HepG2 (cell line): ENCODE results near the gene MKS1. TPM values are rescaled to one million over a fixed set of nuclear protein-coding genes. Genes with fewer than 3 reads are reported as not detected.

Experiments
- BCL6 ChIP-seq: IDR thresholded peaks from 2 replicates; pipeline ENCODE4 v1.6.1; 2016; ENCODE audit warnings: missing genetic modification reagents, missing compliant biosample characterization
- EP300 ChIP-seq, 3 experiments: sonication (generic) in 1 of 3; formaldehyde crosslinking in 1 of 3; IDR thresholded peaks; 2 replicates each; pipeline versions ENCODE4 v1.5.1 to v1.6.1; 2011 to 2020; ENCODE audit warnings: low read depth in 2 of 3, low read length in 2 of 3, borderline replicate concordance in 1 of 3, improper control_type of control experiment in 1 of 3, mild to moderate bottlenecking in 1 of 3, missing genetic modification reagents in 1 of 3, moderate library complexity in 1 of 3
- FOXJ3 ChIP-seq: sonication (generic); formaldehyde crosslinking; IDR thresholded peaks from 2 replicates; pipeline ENCODE4 v1.4.0; 2020; ENCODE audit warnings: missing genetic modification reagents, mild to moderate bottlenecking, borderline replicate concordance
- KDM2A ChIP-seq: sonication (generic); formaldehyde crosslinking; IDR thresholded peaks from 2 replicates; pipeline ENCODE4 v1.4.0; 2020; ENCODE audit warnings: low read depth, missing genetic modification reagents, borderline replicate concordance
- KDM4B ChIP-seq: sonication (generic); formaldehyde crosslinking; IDR thresholded peaks from 2 replicates; pipeline ENCODE4 v1.4.0; 2020; ENCODE audit warnings: missing genetic modification reagents
- MAFF ChIP-seq: IDR thresholded peaks from 2 replicates; pipeline ENCODE4 v1.6.1; 2011; ENCODE audit warnings: low read depth, low read length, improper control_type of control experiment
- MIER2 ChIP-seq: IDR thresholded peaks from 2 replicates; pipeline ENCODE4 v1.6.1; 2016; ENCODE audit warnings: missing biosample characterization, missing genetic modification reagents
- MNT ChIP-seq: fragments of 450-650 bp; IDR thresholded peaks from 2 replicates; pipeline ENCODE4 v1.6.1; 2016
- REPIN1 ChIP-seq: sonication (generic); formaldehyde crosslinking; IDR thresholded peaks from 2 replicates; pipeline ENCODE4 v1.8.0; 2022; ENCODE audit warnings: missing genetic modification reagents, low read depth, mild to moderate bottlenecking, borderline replicate concordance
- SP2 ChIP-seq: sonication (generic); formaldehyde crosslinking; IDR thresholded peaks from 2 replicates; pipeline ENCODE4 v1.5.1; 2020; ENCODE audit warnings: mild to moderate bottlenecking, missing genetic modification reagents
- YY1 ChIP-seq: IDR thresholded peaks from 2 replicates; pipeline ENCODE4 v1.6.1; 2011; ENCODE audit warnings: low read length, low read depth, moderate library complexity, mild to moderate bottlenecking; ENCODE audit not compliant: insufficient read depth, insufficient replicate concordance
- ZBTB44 ChIP-seq: sonication (generic); formaldehyde crosslinking; IDR thresholded peaks from 2 replicates; pipeline ENCODE4 v1.4.0; 2020; ENCODE audit warnings: missing genetic modification reagents
- ZFP37 ChIP-seq: sonication (generic); formaldehyde crosslinking; IDR thresholded peaks from 2 replicates; pipeline ENCODE4 v1.4.0; 2020; ENCODE audit warnings: missing genetic modification reagents, borderline replicate concordance
- ZNF282 ChIP-seq: fragments of 450-650 bp; IDR thresholded peaks from 2 replicates; pipeline ENCODE4 v1.6.1; 2018; ENCODE audit not compliant: partially characterized antibody
- ZNF367 ChIP-seq: sonication (generic); formaldehyde crosslinking; IDR thresholded peaks from 2 replicates; pipeline ENCODE4 v1.4.0; 2020; ENCODE audit warnings: missing genetic modification reagents, borderline replicate concordance
- ZNF766 ChIP-seq: sonication (generic); formaldehyde crosslinking; IDR thresholded peaks from 2 replicates; pipeline ENCODE4 v1.5.0; 2020; ENCODE audit warnings: missing genetic modification reagents, borderline replicate concordance
- ZNF768 ChIP-seq: sonication (generic); formaldehyde crosslinking; IDR thresholded peaks from 2 replicates; pipeline ENCODE4 v1.4.0; 2020; ENCODE audit warnings: missing genetic modification reagents
- ZNF841 ChIP-seq: sonication (generic); formaldehyde crosslinking; IDR thresholded peaks from 2 replicates; pipeline ENCODE4 v1.8.1; 2023; ENCODE audit warnings: missing genetic modification reagents, borderline replicate concordance
- polyA plus RNA-seq, 8 experiments: library from polyadenylated mRNA; depleted of rRNA in 3 of 8; stranded (reverse) in 7 of 8; unstranded in 1 of 8; fragments of >200 nt; fragmentation: Illumina TruSeq in 4 of 8; extraction: Trizol in 4 of 8; gene quantifications; 2 replicates each; pipeline versions ENCODE4 v1.2.1 to v1.2.3, GENCODE V29; 2011 to 2016; ENCODE audit warnings: low read depth in 4 of 8, missing spikeins in 1 of 8, mixed read lengths in 1 of 8; ENCODE audit not compliant: insufficient read depth in 1 of 8
- total RNA-seq, 5 experiments: library from RNA; depleted of rRNA; stranded (reverse); fragments of >200 nt; fragmentation: Illumina TruSeq; extraction: Trizol; gene quantifications; 2 replicates each; pipeline ENCODE4 v1.2.3, GENCODE V29; 2016; ENCODE audit warnings: low read depth in 1 of 5

The MKS1 gene
- total and polyA plus RNA-seq, 2 of the 13 experiments (the other 11 are each of a cell fraction or from before 2014, with no cell fraction given): 16.1 to 26.3 TPM

- TF ChIP-seq MIER2 (0 out of 2 replicates have a peak, but pooled peaks have one; percentile 31), ZNF367 (CRISPR knock-in tag) (no peak), ZNF768 (0 out of 2 replicates have a peak, but pooled peaks have one; percentile 13), MAFF (no peak), FOXJ3 (no peak), ZNF766 (CRISPR knock-in tag) (no peak), BCL6 (CRISPR knock-in tag) (no peak), ZBTB44 (CRISPR knock-in tag) (no peak), ZNF841 (CRISPR knock-in tag) (no peak), ZFP37 (no peak), SP2 (CRISPR knock-in tag) (no peak), YY1 (peak; percentile 58), EP300 (IDR thresholded peaks at IDR 0.05; ENCODE audit: low read depth in 2 of 2, low read length in 2 of 2) (no peak), EP300 (CRISPR knock-in tag; IDR thresholded peaks at IDR 0.05; ENCODE audit: borderline replicate concordance) (no peak), ZNF282 (no peak), KDM2A (peak; percentile 67), REPIN1 (CRISPR knock-in tag) (no peak), KDM4B (no peak), MNT (no peak)
Measured at GRCh38 chr17:58200024-58200633, 18.9 kb downstream of the MKS1 start (continued).
